ENCODE data around the gene CNTN6. TPM values are rescaled to one million over a fixed set of nuclear protein-coding genes. Genes with fewer than 3 reads are reported as not detected.

CNTN6 gene
- total RNA-seq, 1 experiment from 2014 or later, result not detected

- TF ChIP-seq ARID4B (CRISPR knock-in tag; IDR thresholded peaks at IDR 0.05; ENCODE audit: borderline replicate concordance) (no peak), ZNF263 (CRISPR knock-in tag; IDR thresholded peaks at IDR 0.05; ENCODE audit: low read depth) (no peak), TCF7 (CRISPR knock-in tag; IDR thresholded peaks at IDR 0.05; ENCODE audit: low read depth) (no peak), ZNF423 (CRISPR knock-in tag; IDR thresholded peaks at IDR 0.05) (no peak), OVOL2 (CRISPR knock-in tag; IDR thresholded peaks at IDR 0.05; ENCODE audit: borderline replicate concordance) (no peak), SP1 (CRISPR knock-in tag; conservative IDR thresholded peaks at IDR 0.05) (no peak)
Observed at GRCh38 chr3:1263121-1263520, 170.3 kb downstream of the CNTN6 start (continued).

- Mint-ChIP-seq H3K9me3 (peaks cover 85% of the 10 kb centered on the region), H3K36me3 (peaks cover 70% of the 10 kb centered on the region), H3K4me1 (no peaks in the 10 kb centered on the region), H3K4me3 (no peak overlapping the region), H3K27me3 (ENCODE audit: low read depth) (peaks cover 2% of the 10 kb centered on the region), H3K27ac (no peak overlapping the region)
- POLR2A ChIA-PET, result no interaction called here
- no peak for TF ChIP-seq MLX (CRISPR knock-in tag; IDR thresholded peaks at IDR 0.05)
- no peak for TF ChIP-seq ZNF532 (CRISPR knock-in tag; IDR thresholded peaks at IDR 0.05; ENCODE audit: borderline replicate concordance)
- no peak for TF ChIP-seq MXD4 (CRISPR knock-in tag; IDR thresholded peaks at IDR 0.05; ENCODE audit: borderline replicate concordance)
- TF ChIP-seq SMAD4 (CRISPR knock-in tag; IDR thresholded peaks at IDR 0.05), result no peak
- TF ChIP-seq NR1H2 (CRISPR knock-in tag; IDR thresholded peaks at IDR 0.05), result no peak
- TF ChIP-seq SP1 (CRISPR knock-in tag; conservative IDR thresholded peaks at IDR 0.05), result no peak
- no peak for TF ChIP-seq ZBTB43 (CRISPR knock-in tag; IDR thresholded peaks at IDR 0.05)
- no peak for TF ChIP-seq NR2C2 (CRISPR knock-in tag; IDR thresholded peaks at IDR 0.05)
- ATAC-seq, result no peak
- CTCF ChIA-PET, result no interaction called here
- no peak for DNase-seq (ENCODE audit: low spot score)
Observed at GRCh38 chr3:1269808-1270207, 177.0 kb downstream of the CNTN6 start.
